Caco-2 (cell line): ENCODE data around the gene ADRA2A. TPM values are rescaled to one million over a fixed set of nuclear protein-coding genes. Genes with fewer than 3 reads are reported as not detected.

Source experiments
- BruUV-seq: library from RNA; stranded (reverse); fragments of 400-500 nt; replicated peaks from 2 replicates; lab custom pipeline; 2021; lab: Mats Ljungman, UMichigan
- CTCF ChIA-PET: fragments of 300-600 bp; sonication (Branson Sonifier 250); formaldehyde crosslinking; loops from one replicate; lab custom pipeline; 2022; ENCODE audit warnings: antibody characterized with exemption; lab: Charles Lee
- POLR2A ChIA-PET: fragments of 300-600 bp; sonication (Branson Sonifier 250); formaldehyde crosslinking; loops from one replicate; lab custom pipeline; 2022; ENCODE audit warnings: antibody characterized with exemption; lab: Charles Lee
- DNase-seq, 2 experiments: peaks; one replicate each; pipeline versions ENCODE4 v3.0.0 to v3.0.0-alpha.2; 2020 to 2022
- H3K27me3 ChIP-seq: replicated peaks from 2 replicates; pipeline ENCODE4 v1.6.0; 2011; ENCODE audit warnings: low read length; ENCODE audit not compliant: control insufficient read depth, insufficient read depth
- H3K36me3 ChIP-seq: 2 replicates; pipeline ENCODE4 v1.5.1; 2011; ENCODE audit warnings: low read length; ENCODE audit not compliant: control insufficient read depth, insufficient read depth
- H3K4me1 ChIP-seq: fragments of 250-450 bp; sonication (Bioruptor Pico); 2 replicates; pipeline ENCODE4 v1.5.1; 2020; ENCODE audit warnings: mild to moderate bottlenecking
- H3K4me3 ChIP-seq: 2 replicates; pipeline ENCODE4 v1.5.1; 2011; ENCODE audit warnings: low read depth, mild to moderate bottlenecking, control low read depth, low read length
- H3K9me3 ChIP-seq: fragments of 250-450 bp; sonication (Bioruptor Pico); 2 replicates; pipeline ENCODE4 v1.5.1; 2020; ENCODE audit warnings: mild to moderate bottlenecking, moderate library complexity
- H3K27ac Mint-ChIP-seq: one replicate; pipeline ENCODE4 v1.8.0; 2022; ENCODE audit warnings: mixed read lengths; ENCODE audit not compliant: unreplicated experiment
- H3K27me3 Mint-ChIP-seq: one replicate; pipeline ENCODE4 v1.8.0; 2022; ENCODE audit warnings: mixed read lengths; ENCODE audit not compliant: insufficient read depth, unreplicated experiment
- H3K36me3 Mint-ChIP-seq: one replicate; pipeline ENCODE4 v1.8.0; 2022; ENCODE audit warnings: mild to moderate bottlenecking, mixed read lengths; ENCODE audit not compliant: insufficient read depth, unreplicated experiment
- H3K4me1 Mint-ChIP-seq: one replicate; pipeline ENCODE4 v1.8.0; 2022; ENCODE audit warnings: low read depth, mixed read lengths; ENCODE audit not compliant: unreplicated experiment
- H3K4me3 Mint-ChIP-seq: one replicate; pipeline ENCODE4 v1.8.0; 2022; ENCODE audit warnings: mild to moderate bottlenecking, moderate library complexity, mixed read lengths; ENCODE audit not compliant: unreplicated experiment
- H3K9me3 Mint-ChIP-seq: one replicate; pipeline ENCODE4 v1.8.0; 2022; ENCODE audit warnings: mixed read lengths; ENCODE audit not compliant: unreplicated experiment
- CTCF ChIP-seq, 2 experiments: fragments of 200-600 bp in 1 of 2; IDR thresholded peaks; 1 replicate in 1 of 2; 2 replicates in 1 of 2; pipeline versions ENCODE4 v1.5.1 to v1.8.0; 2011 to 2022; ENCODE audit warnings: antibody characterized with exemption in 1 of 2, control low read depth in 1 of 2, inconsistent platforms in 1 of 2, low read depth in 1 of 2, low read length in 1 of 2, mild to moderate bottlenecking in 1 of 2, moderate library complexity in 1 of 2; ENCODE audit not compliant: insufficient read depth in 1 of 2, severe bottlenecking in 1 of 2, unreplicated experiment in 1 of 2
- intact Hi-C: fragments of 100-400 bp; cut with micrococcal nuclease; formaldehyde crosslinking; loops from one replicate; pipeline ENCODE4 v1.10.0; 2022; ENCODE audit not compliant: unreplicated experiment
- total RNA-seq: library from RNA; stranded (reverse); gene quantifications from 2 replicates; pipeline ENCODE4 v1.2.3, GENCODE V29; 2022

The ADRA2A gene
- total RNA-seq, 1 experiment from 2014 or later = 0.70 TPM

DNA sequence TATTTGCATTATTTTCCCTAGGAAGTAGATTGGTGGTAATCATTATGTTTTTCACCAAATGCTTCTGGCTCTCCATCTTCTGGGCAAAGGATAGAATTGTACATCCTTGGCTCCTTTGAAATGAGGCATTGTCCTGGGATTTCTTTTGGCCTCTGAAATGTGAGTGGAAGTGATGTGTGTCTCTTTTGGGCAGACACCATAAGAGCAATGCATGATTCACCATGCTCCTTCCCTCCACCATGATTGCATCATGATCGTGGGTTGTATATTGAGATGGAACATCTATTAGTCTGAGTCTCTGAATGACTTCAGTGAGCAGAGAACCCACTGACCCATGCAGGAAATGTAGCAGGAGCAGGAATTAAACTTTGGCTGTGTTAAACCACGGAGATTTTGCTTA lies 49.2 kb downstream of the ADRA2A start:
- TF ChIP-seq CTCF (IDR thresholded peaks at IDR 0.05; ENCODE audit: insufficient read depth in 1 of 2, low read depth in 1 of 2, low read length in 1 of 2, severe bottlenecking in 1 of 2, unreplicated experiment in 1 of 2) = no peak
- BruUV-seq = no TSS peak
- Histone ChIP-seq H3K4me3 (no peak overlapping the region), H3K9me3 (no peaks in the 10 kb centered on the region), H3K27me3 (no peaks in the 10 kb centered on the region; the same call in 1 of the 2 replicates), H3K4me1 (no peaks in the 10 kb centered on the region), H3K36me3 (no peaks in the 10 kb centered on the region)
- Mint-ChIP-seq H3K27me3 (peaks cover 18% of the 10 kb centered on the region), H3K4me1 (peaks cover 12% of the 10 kb centered on the region), H3K4me3 (no peak overlapping the region), H3K9me3 (no peaks in the 10 kb centered on the region), H3K36me3 (no peaks in the 10 kb centered on the region), H3K27ac (no peak overlapping the region)
- ChIA-PET POLR2A (no interaction called here), CTCF (no interaction called here)
- intact Hi-C loops = no loop called here
- no peak for DNase-seq

GRCh38 chr10:111127081-111127848 lies 50.4 kb downstream of the ADRA2A start:
- Mint-ChIP-seq H3K27ac (no peak overlapping the region), H3K9me3 (no peaks in the 10 kb centered on the region), H3K4me3 (no peak overlapping the region), H3K36me3 (no peaks in the 10 kb centered on the region), H3K27me3 (peaks cover 16% of the 10 kb centered on the region), H3K4me1 (peaks cover 12% of the 10 kb centered on the region)
- ChIA-PET CTCF (no interaction called here), POLR2A (no interaction called here)
- H3K4me1 ChIP-seq = no peaks in the 10 kb centered on the region
- no TSS peak for BruUV-seq
- intact Hi-C loops = no loop called here
- TF ChIP-seq CTCF (IDR thresholded peaks at IDR 0.05; ENCODE audit: insufficient read depth in 1 of 2, low read depth in 1 of 2, low read length in 1 of 2, severe bottlenecking in 1 of 2, unreplicated experiment in 1 of 2) = no peak
- no peaks in the 10 kb centered on the region; the same call in 1 of the 2 replicates for H3K27me3 ChIP-seq
- no peak overlapping the region for H3K4me3 ChIP-seq
- H3K9me3 ChIP-seq = peaks cover under 1% of the 10 kb centered on the region; the same call in 1 of the 2 replicates
- no peaks in the 10 kb centered on the region for H3K36me3 ChIP-seq
- DNase-seq = no peak

DNA sequence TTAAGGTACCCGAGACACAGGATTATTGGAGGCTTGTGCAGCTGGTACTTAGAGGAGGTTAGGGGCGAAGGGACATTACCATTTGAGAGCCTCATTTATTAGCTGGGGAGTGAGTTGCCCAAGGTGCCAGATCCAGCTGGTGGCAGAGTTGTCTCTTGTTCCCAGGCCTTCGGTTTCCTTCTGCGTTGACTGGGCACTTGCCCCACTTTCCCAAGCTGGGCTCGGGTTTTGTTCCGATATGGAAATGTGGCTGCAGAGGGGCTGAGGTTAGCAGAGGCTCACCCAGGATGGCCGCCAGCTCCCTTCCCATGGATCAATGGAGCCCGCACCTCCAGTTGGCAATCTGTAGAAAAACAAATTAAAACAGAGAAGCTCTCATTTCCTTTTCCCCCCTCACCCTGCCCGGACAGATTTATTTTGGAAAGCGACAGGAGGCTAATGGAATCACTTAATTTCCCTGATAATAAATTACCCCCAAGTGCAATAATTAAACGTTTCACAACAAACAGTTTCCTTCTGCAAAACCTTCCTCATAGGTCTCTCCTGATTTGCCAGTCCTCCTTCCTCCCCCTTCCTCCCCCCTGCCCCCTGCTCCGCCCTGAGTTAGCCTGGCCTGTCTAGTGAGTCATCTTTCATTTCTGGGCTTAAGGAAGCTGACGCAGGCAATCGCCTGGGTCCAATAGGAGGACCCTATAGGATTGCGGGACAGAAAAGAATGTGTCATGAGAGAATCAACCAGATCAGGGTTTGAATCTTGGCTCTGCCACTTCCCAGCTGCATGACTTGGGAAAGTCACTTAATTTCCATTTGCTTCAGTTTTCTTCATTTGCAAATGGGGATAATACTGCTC lies 51.7 kb downstream of the ADRA2A start:
- no TSS peak for BruUV-seq

More for the DNA sequence above, 51.7 kb downstream of the ADRA2A start:
- no peaks in the 10 kb centered on the region for H3K4me1 ChIP-seq
- Mint-ChIP-seq H3K4me1 (peaks cover 12% of the 10 kb centered on the region), H3K27ac (no peak overlapping the region), H3K36me3 (no peaks in the 10 kb centered on the region), H3K9me3 (no peaks in the 10 kb centered on the region), H3K27me3 (peaks cover 18% of the 10 kb centered on the region), H3K4me3 (no peak overlapping the region)
- no peak for DNase-seq
- H3K36me3 ChIP-seq = no peaks in the 10 kb centered on the region
- no peak for TF ChIP-seq CTCF (IDR thresholded peaks at IDR 0.05; ENCODE audit: insufficient read depth in 1 of 2, low read depth in 1 of 2, low read length in 1 of 2, severe bottlenecking in 1 of 2, unreplicated experiment in 1 of 2)
- H3K4me3 ChIP-seq = no peak overlapping the region
- H3K9me3 ChIP-seq = peaks cover 5% of the 10 kb centered on the region; the same call in 1 of the 2 replicates
- ChIA-PET CTCF (no interaction called here), POLR2A (no interaction called here)
- no peaks in the 10 kb centered on the region; the same call in 1 of the 2 replicates for H3K27me3 ChIP-seq
- intact Hi-C loops = no loop called here
